Raji (cell line): ENCODE measurements around the gene DST.

Source experiments
- POLR2A ChIP-seq: IDR thresholded peaks from 2 replicates; pipeline ENCODE4 v1.6.1; 2011; ENCODE audit warnings: low read depth, low read length, control low read depth; ENCODE audit not compliant: insufficient read depth

Gene DST

DNA sequence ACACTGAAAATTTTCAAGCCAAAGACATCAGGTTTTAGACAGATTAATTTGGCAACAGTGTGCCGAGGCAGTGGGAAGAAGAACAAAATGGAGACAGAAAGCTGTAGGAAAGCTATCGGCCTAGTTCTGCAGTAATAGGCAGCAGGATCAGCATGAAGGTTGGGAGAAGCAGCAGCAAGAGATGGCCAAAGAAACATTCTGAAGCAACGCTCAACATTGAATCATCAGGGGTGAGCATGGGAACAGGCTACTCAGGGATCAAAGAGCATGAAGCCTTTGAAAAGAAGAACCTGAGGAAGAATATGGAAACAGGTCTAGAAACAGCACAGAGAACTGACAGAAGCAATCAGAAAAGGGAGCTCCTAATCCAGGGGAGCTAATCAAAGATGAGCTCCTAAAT is 7.1 kb upstream of the DST start:
- no peak for TF ChIP-seq POLR2A

DNA sequence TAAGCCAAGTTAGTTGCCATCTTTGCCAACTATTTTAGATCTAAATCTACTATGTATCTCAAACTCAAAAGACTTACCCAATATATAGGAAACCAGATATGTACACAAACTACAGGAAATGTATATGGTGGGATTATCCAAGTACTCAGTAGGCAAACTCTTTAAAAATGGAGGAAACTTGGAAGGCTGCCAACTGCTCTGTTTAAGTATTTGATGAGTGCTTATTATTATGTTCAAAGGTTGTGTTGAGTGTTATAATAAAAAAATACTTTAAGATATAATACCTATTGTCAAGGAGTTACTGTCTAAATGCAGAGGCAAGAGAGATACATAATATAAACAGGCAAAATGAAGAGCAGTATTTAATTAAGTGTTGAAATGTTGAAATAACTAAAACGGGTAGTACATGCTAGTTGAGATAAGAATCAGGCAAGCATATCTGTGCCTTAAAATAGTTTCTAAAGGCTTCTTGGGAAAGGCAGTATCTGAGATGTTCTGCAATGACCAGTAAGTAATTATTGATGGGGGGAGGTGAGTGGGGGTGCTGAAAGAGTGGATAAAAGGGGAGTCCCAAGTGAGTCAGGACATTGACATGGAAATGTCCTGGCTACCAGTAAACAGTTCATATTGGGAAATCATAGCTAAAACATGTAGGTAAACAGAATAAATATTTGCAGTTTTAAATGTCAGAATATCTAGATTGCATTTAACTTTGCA is 6.5 kb upstream of the DST start:
- TF ChIP-seq POLR2A, result no peak

DNA sequence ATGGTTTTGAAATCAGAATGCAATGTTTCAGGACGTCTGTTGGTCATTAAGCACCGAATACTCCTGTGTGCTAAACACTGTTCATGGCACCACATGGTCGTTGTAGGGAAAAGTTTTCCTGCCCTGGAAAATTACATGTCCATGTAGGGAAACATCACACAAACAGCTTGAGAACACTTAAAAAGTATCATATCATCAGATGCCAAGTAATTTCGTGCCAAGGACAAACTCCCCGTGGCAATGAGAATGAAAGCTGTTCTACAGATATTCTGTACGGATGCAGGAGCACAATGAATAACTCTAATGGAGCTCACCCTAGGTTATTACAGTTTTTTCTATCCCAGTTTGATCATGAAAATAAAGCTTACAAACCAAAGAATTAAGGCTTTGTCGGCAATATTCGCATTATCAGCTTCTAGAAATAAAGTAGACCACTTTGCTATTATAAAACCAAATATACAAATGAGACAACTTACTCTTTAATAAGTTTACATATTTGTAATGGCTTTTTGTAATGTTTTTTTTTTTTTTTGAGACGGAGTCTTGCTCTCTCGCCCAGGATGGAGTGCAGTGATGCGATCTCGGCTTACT is 4.6 kb upstream of the DST start:
- no peak for TF ChIP-seq POLR2A

DNA sequence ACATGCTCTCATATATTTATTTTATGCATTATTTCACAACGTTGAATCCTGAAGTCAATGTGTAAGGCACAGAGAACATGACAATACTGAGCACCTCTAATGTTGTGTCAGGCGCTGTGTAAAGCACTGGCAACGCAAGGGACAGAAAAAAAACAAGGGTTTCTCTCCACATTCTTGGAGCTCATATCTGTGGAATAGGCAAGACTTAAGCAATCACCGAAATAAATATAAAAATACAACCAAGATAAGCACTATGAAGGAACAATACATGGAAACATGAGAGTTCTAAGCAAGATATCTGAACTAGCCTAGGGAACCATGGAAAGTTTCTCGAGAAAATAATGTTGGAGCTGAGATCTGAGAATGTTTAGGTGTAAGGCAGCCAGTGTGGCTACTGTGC is 1.7 kb upstream of the DST start:
- no peak for TF ChIP-seq POLR2A

DNA sequence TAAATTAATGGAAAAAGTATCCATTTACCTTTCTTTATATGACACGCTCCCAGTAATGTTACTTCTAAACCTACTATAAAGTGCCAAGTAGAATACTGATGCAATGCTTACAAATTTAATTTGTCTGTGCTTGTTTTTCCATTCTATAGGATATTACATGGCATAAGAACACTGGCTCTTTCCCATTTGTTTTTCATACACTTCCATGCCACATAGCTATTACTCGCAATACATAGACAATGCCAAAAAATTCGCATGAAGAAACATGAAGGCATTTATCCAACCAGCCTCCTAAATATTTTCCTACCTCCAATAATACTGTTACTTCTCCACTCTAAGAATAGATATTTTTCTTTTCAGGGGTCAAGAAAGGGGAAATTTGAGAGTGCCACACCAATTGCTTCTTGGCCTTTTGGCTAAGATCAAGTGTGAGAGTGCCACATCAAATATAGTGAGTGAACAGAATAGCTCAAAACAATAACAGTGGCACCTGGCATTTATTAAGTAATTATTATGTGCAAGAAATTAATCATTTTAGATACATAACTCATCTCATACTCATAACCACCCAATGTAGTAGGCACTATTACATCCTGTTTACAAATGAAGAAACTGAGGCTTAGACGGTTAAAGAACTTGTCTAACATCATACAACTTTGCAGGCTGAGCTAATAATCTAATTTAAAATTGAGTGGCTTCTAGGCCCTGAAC is 845 bp upstream of the DST start:
- no peak for TF ChIP-seq POLR2A

DNA sequence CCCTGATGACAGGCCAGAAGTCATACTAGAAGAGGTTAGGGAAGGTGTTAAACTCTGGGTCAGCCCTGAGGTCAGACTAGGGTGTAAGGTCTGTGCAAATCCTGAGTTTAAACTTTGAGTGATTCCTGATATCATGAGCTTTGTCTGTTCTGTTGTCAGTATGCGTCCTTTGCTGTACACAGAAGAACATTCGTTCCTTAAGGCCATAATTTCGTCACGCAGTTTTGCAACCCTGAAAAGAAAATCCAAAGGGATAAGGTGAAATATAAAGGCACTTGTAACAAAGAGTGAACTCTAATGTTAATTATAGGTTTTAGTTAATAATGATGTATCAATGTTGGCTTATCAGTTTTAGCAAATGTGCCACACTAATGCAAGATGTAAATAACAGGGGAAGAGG is 2.3 kb downstream of the DST start:
- TF ChIP-seq POLR2A, result no peak

DNA sequence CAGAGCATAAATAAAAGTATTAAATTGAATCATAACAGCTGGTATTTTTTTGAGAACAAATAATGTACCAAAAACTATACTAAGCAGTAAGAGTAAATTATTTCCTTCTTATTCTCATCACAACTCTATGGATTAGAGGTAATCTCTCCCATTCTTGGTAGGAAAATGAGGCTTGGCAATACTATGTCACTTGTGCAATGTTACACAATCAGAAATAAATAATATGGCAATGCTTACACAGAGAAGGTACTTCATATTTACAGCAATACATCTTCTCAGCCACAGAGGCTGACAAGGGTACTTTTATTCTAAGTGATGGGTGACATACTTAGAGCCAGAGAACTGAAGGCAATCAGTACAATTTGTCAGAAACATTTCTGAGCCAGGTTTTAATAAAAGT is 3.9 kb downstream of the DST start:
- no peak for TF ChIP-seq POLR2A

DNA sequence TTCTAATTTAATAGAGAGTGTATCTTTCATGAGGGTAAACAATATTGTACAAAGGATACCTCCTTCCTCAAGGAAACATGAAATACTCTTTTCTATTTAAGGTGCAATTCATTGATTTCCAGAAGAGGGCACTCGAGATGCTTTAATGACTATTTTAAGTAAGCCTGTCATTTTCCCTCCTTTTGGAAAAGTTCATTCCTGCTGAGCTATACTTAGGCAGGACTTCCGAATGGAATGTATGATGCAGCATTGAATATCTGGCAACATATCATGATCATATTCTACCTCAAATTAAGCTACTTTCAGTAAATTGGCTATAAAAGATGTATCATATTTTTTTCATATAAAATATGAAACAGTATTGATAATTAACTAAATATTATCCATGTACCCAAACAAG is 5.0 kb downstream of the DST start:
- TF ChIP-seq POLR2A, result no peak

DNA sequence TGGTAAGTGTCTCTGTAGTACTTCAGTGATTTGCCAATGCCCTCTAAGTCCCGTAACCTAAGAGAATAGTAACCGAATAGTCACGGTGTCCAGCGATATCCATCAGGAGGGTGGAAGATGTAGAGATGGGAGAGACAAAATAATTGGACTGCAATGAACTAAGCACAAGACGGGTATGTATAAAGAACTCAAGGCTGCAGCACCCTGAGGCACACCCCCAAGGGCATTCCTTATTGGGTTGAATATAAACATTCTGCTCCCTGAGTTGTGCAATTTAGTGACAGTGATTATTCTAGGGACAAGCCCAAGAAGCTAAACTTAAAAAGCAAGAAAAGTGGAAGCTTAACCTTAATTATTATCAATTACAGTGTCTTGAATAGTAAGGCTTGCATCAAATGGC is 14.6 kb downstream of the DST start:
- TF ChIP-seq POLR2A, result no peak

DNA sequence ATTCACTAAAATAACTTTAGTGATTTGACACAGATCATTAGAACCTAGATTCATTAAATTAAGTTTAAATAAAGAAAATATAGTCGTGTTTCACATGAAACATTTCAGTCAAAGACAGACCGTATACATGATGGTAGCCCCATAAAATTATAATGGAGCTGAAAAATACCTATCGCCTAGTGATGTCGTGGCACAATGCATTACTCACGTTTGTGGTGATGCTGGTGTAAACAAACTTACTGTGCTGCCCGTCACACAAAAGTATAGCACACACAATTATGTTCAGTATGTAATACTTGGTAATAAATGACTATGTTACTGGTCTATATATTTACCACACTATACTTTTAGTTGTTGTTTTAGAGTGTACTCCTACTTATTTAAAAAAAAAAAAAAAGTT is 17.3 kb downstream of the DST start:
- no peak for TF ChIP-seq POLR2A

DNA sequence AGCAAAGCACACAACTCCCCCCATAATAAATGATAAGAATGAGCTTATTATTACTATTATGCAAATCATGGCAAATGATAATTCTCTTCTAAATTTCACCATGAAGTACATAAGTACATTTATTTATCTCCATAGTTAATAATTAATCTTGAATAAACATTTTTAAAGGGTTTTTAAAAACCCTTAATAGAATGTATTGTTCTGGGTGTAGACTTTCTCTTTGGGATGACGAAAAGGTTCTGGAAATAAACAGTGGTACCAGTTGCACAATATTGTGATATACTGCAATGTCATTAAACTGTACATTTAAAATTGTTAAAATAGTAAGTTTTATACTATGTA is 18.0 kb downstream of the DST start:
- no peak for TF ChIP-seq POLR2A

DNA sequence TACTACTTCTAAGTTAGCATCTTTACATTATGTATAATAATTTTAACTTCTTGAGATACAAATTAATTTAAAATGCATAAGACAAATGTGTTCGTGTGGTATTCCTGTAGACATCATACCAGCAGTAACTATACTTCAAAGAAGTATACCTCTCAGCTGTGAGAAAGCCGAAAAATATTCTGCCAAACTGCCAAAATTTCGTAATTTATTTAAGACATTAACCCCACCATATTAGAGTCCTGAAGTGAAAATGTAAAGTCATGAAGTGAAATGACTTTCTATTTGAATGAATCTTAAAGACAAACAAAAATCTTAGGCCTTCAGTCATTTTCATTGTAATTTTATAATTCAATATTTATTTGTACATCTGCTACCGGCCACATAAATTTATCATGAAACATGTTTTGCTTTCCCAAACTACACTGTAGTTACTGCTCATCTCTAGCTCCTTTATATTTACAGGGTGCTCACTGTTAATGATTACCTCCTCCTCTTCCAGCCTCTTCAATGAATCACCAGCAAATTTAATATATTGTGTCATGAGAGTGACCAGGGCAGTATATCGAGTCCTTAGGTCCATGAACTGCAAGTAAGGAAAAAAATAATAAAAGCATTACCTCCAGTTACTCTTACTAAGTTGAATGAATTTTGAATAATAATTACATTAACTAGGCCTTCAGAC is 18.5 kb downstream of the DST start:
- no peak for TF ChIP-seq POLR2A

DNA sequence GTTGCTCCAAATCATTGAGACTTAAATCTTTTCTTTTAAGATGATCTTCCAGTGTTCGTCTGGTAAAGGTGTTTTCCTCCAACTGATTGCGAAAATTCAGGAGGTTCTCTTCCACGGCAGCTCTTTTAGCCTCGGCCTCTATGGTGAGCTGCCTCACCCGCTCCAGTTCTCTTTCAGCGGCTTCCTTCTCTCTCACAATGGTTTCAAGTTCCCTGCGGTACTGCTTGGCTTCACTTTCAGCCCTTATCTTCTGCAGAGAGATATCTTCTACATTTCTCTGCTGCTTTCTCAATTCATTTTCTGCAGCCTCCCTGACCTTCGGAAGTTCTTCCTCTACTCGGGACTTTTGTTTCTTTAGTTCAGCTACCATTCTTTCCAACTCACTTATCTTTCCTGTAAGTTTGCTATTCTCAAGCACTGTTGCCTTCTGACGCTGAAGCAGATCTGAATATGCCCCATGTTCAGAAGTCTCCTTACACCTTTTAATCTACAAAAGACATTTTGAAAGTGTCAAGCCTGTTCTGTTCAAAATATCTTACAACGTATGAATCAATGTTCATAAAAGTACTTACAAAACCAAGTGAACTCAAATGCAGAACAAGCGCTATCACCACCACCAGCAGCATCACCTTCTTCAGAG is 22.3 kb downstream of the DST start:
- no peak for TF ChIP-seq POLR2A

DNA sequence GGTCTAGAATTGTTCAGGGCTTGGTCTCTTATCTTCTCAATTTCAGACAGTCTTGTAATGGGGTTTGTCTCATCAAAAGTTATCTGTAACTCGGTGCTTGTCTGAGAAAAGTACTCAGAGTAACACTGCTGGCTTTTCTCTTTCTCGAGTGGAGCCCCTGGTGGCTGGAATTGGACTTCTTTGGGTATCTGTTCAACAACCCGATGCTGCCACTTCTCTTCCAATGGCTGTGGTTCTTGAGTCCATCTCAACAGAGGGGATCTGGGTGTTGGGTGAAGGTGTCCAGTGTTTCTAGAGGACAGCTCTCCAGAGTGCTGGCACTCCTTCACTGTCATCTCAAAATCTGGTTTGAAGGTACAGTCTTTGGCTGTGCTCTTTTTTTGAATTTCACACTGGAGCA is 24.6 kb downstream of the DST start:
- TF ChIP-seq POLR2A, result no peak

DNA sequence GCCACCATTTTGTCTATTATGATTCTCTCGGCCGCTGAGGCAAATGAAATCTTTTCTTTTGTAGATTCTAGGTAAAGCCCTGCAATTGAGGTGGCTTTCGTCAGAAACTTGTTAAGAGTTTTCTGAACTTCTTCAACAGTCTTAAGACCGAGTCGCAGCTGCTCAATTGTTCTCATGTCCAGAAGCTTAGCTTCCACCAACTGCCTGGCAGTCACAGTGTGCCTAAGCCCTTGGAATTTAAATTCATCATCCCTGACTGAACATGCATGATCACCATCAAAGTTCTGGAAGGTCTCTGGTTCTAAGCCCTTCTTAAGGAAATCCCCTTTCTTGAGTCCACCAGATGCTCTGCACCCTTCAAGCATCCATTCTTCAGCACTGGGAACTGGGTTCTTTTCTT is 25.7 kb downstream of the DST start:
- no peak for TF ChIP-seq POLR2A
